NB4 (cell line): Measurements from ENCODE around the gene GPD1L.

Source experiments
- DNase-seq: peaks from one replicate; pipeline ENCODE4 v3.0.0; 2010; ENCODE audit warnings: low read depth
- H3K4me3 ChIP-seq: one replicate; pipeline ENCODE4 v1.5.1; 2011; ENCODE audit warnings: mild to moderate bottlenecking, low read depth, low read length, moderate library complexity
- MYC ChIP-seq: IDR thresholded peaks from 2 replicates; pipeline ENCODE4 v1.6.1; 2011; ENCODE audit warnings: low read depth, low read length
- POLR2A ChIP-seq: IDR thresholded peaks from 2 replicates; pipeline ENCODE4 v1.6.1; 2011; ENCODE audit warnings: mild to moderate bottlenecking; ENCODE audit not compliant: insufficient read length; ENCODE audit errors: extremely low read depth
- TF ChIP-seq, protein P1 (sequence below): IDR thresholded peaks from 2 replicates; pipeline ENCODE4 v1.6.1; 2011; ENCODE audit warnings: low read depth, low read length
- TF ChIP-seq, protein P2 (sequence below): IDR thresholded peaks from one replicate; pipeline ENCODE4 v1.5.1; 2012; ENCODE audit warnings: low read depth, low read length

Gene GPD1L

DNA sequence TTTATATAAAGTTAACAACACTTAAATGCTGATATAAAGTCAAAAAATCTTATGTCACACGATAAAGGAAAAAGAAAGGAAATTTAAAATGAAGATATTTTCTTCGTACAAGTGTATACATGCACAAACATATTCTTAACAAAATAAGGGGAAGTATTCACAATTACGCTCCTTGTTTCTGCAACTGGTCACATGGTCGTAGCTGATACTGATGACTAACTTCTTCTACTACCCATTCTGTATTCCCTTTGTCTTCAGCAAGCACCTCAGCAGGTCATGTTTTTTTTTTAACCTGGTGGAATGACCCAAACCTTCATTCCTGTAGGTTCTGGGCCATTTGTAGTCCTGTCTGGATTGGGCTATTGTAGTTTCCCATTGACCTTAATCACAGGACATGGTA is 102.0 kb downstream of the GPD1L start:
- TF ChIP-seq, protein P1, sequence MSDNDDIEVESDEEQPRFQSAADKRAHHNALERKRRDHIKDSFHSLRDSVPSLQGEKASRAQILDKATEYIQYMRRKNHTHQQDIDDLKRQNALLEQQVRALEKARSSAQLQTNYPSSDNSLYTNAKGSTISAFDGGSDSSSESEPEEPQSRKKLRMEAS: peak; percentile 32; the same call in 1 of the 2 replicates
- no peak for TF ChIP-seq MYC
- H3K4me3 ChIP-seq: no peak overlapping the region
- DNase-seq: peak; percentile 13

DNA sequence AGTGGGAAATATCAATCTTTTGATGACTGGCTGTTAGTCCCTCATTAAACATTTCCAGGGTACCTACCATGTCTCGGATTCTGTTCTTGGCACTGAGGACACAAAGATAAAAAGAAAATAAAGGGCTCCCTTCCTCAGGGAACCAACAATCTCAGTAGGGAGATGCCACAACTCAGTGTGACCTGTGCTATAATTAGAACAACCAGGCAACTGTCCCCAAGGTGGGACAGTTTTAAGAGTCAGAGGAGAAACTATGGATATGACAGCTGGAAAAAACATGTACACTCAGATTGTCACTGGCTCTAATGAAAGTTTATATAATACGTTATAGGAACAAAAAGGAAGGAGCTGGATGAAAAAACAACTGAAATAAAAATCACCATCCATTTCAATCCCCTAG is 108.8 kb downstream of the GPD1L start:
- no peak for DNase-seq
- no peak overlapping the region for H3K4me3 ChIP-seq
- TF ChIP-seq POLR2A (no peak), MYC (no peak)
- TF ChIP-seq, protein P2, sequence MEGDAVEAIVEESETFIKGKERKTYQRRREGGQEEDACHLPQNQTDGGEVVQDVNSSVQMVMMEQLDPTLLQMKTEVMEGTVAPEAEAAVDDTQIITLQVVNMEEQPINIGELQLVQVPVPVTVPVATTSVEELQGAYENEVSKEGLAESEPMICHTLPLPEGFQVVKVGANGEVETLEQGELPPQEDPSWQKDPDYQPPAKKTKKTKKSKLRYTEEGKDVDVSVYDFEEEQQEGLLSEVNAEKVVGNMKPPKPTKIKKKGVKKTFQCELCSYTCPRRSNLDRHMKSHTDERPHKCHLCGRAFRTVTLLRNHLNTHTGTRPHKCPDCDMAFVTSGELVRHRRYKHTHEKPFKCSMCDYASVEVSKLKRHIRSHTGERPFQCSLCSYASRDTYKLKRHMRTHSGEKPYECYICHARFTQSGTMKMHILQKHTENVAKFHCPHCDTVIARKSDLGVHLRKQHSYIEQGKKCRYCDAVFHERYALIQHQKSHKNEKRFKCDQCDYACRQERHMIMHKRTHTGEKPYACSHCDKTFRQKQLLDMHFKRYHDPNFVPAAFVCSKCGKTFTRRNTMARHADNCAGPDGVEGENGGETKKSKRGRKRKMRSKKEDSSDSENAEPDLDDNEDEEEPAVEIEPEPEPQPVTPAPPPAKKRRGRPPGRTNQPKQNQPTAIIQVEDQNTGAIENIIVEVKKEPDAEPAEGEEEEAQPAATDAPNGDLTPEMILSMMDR: no peak
- TF ChIP-seq, protein P1: no peak

DNA sequence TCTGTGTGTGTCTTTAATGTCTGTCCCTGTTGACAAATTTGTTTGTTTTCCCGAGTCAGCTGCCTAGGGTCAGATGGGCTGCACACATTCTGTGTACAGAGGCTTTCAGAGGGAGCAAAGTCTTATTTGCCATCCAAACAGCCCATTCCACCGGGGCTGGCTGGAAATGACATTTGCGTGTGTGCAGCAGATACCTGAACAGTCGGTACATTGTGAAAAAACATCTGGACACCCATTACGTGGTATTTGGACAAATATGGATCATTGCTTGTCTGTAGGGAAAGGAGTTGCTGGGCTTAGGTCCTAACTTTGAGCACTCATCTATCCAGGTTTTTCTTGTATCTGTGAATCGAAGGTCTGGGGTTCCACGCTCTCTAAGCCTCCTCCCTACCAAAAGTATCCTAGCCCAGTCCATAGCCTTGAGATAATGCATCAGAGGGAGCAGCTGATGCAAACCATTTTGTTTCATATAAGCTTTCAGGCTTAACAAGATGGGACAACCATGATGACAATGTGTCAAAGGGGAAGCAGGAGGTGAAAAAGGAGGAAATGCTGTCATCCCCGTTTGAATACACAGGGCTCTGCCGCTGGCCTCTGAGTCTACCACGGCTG is 109.9 kb downstream of the GPD1L start:
- TF ChIP-seq MYC: no peak
- TF ChIP-seq, protein P1: no peak
- TF ChIP-seq POLR2A: no peak
- TF ChIP-seq, protein P2: no peak
- DNase-seq: no peak
- no peak overlapping the region for H3K4me3 ChIP-seq

DNA sequence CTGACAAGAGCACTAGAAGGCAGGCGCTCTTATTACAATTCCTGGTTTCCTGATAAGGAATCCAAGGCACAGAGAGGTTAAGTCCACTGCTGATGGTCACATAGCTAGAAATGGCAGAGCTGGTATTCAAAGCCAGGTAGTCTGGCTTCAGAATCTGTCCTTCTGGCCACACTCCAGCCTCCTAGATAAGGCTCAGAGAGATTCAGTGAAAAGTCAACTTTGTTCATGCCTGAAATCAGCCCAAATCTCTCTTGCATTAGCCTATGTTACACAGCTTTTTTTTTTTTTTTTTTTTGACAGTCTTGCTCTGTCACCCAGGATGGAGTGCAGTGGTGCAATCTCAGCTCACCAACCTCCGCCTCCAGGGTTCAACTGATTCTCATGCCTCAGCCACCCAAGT is 110.9 kb downstream of the GPD1L start:
- no peak for DNase-seq

More for the DNA sequence above, 110.9 kb downstream of the GPD1L start:
- TF ChIP-seq, protein P1: no peak
- TF ChIP-seq, protein P2: no peak
- no peak for TF ChIP-seq POLR2A
- TF ChIP-seq MYC: no peak
- H3K4me3 ChIP-seq: no peak overlapping the region
